Fibroblast of skin of left quadriceps (primary cell): ENCODE data around the gene SP3.
"Not testable (repeated sequence)": the region's sequence is repeated elsewhere in the genome, so short reads cannot be mapped to it uniquely, and the experiment has no call there.

ENCODE experiments used
- DNase-seq, 2 experiments: peaks; one replicate each; pipeline ENCODE4 v3.0.0-alpha.2; 2013; ENCODE audit warnings: low read depth in 2 of 2

Gene SP3

DNA sequence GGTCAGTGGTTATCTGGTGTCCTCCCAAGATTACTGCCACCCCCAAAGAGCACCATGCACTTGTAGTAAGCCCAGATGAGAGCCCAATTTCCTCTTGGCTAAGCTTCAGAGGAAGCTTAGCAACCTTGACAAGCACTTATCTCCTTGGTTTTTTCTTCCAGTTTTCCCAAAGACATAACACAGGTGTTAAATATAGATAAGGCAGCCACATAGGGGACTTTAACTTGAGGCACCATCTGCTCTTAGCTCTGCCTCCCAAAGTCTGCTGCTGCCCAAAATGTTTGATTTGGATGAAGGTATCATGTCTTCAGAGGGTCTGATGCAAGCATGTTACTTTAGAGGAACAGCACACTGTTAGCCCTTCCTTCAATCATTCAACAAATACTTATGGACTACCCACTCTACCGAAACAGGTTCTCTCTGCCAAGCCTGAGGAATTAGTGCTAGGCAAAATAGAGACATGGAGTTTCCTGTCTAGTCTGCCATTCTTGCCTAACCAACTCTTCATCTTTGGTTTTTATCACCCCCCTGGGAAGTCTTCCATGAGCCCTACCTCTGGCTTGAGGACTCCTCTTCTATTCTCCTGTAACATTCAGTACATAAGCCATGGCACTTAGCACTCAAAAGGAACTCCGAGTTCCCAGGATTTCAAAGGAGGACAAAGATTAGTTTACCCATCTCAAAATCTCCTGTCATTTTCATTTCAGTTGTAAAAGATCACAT lies 73.7 kb downstream of the SP3 start:
- DNase-seq = no peak

GRCh38 chr2:173889464-173889863 lies 75.7 kb downstream of the SP3 start:
- not testable (repeated sequence) for DNase-seq

DNA sequence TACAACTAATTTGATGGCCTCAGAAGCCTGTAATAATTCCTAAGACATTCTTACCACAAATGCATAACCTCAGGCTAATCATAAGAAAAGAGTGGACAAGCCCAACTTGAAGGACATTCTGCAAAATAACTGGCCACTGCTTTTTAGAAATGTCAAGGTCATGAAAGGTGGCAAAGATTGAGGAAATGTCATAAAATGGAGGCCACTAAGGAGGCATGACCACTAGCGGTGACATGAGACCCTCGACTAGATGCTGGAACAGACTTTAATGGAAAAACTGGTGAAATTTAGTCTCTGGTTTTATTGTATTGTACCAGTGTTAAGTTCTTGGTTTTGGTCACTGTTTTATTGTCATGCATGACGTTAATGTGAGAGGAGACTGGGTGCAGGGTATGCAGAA lies 78.6 kb downstream of the SP3 start:
- no peak for DNase-seq

DNA sequence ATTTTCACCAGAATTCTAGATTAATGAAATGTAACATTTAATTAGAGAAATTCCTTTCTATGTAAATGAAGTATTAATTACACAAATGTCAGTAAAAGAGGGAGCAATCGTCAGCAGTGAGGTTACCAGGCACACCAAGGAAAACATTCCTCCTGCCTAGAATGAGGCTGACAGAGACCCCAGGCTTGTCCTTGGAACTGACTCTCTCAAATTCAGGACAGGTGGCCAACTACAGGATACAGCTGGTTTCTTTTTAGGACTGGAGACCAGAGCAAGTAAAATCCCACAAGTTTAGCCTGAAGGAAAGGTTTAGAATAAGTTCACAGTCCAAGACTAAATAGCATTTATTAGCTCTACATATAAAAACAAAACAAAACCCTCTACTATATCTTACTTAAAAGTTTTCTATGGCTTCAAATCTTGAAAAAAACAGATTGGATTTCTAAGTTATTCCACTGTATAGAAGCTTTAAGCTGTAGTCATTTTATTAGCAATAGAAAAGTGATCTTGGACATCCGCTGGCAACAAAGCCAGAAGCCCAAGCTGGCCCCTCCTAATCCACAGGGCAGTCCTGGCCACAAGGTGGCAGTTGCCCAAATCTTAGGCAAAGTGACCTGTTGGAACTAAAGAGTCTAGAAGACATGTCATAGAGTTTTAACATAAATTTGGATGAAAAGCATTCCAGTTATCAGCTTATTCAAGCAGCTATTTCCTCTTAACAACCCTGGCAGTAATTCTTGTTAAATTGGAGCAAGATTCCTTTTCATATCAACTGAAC lies 81.0 kb downstream of the SP3 start:
- no peak for DNase-seq

- no peak for DNase-seq
These were observed 83.3 kb downstream of the SP3 start for GRCh38 chr2:173881886-173882285.

- DNase-seq = peak in 1 of 2 experiments; percentile 20
These were observed 83.7 kb downstream of the SP3 start for GRCh38 chr2:173881461-173881860.

DNA sequence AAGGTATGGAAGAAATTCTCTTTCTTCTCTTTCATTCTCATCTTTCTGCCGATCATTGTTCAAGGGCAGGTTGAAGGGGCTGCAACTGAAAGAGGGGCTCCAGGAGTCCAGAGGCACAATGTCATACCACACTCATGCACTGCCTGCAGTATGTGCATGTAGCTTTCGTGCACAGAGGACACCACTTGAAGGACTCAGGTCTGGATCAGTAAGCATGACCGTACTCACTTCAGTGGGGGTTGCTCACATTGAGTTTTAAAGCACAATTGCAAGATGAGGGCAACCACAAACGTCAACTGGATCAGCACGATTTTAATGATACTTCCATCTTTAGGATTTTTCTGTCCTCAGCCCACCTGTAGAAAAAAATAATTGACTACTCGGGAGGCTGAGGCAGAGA lies 84.6 kb downstream of the SP3 start:
- DNase-seq = no peak

- no peak for DNase-seq
These were observed 88.2 kb downstream of the SP3 start for GRCh38 chr2:173876833-173877413.

- no peak for DNase-seq
These were observed 90.3 kb downstream of the SP3 start for GRCh38 chr2:173874894-173875237.

DNA sequence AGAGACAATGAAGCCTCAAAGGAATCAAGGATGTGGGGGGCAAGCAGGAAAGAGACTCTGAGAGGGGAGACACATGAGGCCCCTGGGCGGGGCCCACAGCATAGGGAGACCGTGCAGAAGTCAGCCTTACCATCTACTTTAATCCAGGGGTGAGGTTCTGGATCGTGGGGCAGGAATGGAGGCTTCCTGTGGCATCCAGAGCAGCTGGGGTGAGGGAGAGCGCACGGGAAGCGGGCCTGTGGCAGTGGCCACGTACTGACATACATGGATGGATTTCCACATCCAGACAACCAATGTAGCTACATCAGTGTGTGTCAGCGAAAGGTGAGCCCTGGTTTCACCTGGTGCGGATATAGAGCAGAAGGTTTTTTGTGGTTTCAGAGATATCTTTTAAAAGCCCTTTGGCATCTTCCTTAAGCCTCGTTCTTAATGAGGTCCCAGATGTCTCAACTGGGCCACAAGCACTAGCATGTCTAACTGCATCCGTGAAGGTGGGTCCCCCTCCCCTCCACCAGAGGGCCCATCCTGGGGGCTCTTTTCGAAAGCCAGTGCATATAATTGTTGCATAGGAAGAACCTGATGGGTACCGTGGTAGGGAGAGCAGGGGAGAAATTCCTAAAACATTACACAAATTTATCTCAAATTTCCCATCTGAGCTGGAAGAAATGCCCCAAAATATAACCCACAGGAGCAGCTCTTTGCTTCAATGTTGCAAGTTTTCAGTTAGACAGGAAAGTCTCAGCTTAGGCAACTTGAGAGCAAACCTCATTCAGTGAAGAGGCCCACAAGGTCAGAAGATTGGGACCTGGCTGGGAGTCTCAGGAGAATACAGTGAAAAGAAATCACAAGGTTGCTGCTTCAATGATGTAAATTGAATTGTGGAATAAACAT lies 90.9 kb downstream of the SP3 start:
- no peak for DNase-seq

GRCh38 chr2:173872714-173873113 lies 92.5 kb downstream of the SP3 start:
- DNase-seq = no peak

GRCh38 chr2:173869244-173870229 lies 95.6 kb downstream of the SP3 start:
- DNase-seq = no peak

- DNase-seq = no peak
These were observed 96.8 kb downstream of the SP3 start for GRCh38 chr2:173868406-173868805.

DNA sequence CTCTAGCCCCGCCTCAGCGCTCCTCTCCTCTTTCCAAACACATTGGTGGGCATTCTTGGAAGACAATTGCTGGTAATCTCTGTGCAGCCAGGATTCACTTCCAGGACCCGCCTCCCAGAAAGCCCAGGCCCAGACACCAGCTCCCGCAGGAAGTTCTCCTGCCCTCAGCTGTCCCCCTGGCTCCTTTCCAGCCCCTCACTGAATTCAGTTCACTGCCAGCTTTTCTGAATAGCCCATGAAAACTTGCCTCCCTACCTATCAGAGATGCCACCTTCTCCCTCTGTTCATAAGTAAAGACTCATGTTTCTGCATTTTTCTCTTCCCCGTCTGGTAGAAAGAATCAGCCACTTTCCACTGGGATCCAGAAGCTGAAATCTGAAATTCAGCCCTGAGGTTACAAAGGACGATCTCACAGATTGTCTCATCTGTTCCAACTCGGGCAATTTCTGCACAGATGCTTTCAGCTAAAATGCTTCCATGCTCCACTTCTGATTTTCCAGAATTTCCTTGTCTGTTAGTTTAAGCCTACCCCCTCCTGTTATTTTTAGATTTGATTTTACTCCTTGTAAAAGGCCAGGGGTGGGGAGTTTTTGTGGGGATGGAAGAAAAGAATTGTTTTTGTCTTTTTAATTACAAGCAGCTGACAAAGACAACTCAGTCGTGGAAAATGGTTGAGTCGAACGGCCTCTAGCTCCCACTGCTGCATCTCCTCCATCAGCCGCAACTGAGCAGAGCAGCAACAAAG lies 98.1 kb downstream of the SP3 start:
- DNase-seq = no peak

GRCh38 chr2:173865971-173866873 lies 99.0 kb downstream of the SP3 start:
- no peak for DNase-seq

DNA sequence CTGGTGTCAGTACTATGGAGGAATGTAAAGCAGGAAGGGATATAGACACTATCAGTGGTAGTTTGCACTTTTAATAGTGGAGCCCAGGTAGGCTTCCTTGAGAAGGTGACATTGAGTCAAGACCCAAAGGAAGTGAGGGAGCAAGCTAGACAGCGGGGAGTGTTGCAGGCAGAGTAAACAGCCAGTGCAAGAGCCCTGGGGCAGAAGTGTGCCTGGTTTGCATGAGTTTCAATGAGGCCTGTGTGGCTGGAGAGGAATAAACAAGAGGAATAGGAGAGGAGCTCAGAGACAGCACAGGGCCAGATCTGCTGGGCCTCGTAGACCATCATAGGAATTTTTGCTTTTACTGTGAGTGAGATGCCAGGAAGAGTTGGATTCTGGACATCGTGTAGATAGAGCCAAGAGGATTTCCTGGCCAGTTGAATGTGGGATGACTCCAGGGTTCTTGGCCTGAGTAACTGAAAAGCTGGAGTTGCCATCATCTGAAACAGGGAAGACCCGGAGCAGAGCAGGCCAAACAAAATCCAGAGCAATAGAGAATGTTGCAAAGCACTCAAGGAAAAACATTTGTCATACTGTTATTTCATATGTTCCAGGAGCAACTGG lies 102.5 kb downstream of the SP3 start:
- no peak for DNase-seq

- no peak for DNase-seq
These were observed 104.6 kb downstream of the SP3 start for GRCh38 chr2:173860566-173860965.

- DNase-seq = no peak
These were observed 105.1 kb downstream of the SP3 start for GRCh38 chr2:173860082-173860481.

- DNase-seq = no peak
These were observed 106.9 kb downstream of the SP3 start for GRCh38 chr2:173858291-173858731.
